ENCODE measurements around the gene CNTNAP5. TPM values are rescaled to one million over a fixed set of nuclear protein-coding genes. Genes with fewer than 3 reads are reported as not detected.

The CNTNAP5 gene
- total and polyA plus RNA-seq, 2 of the 8 experiments (the other 6 are each of a cell fraction or from before 2014, with no cell fraction given), result 0.11 to 0.76 TPM

DNA sequence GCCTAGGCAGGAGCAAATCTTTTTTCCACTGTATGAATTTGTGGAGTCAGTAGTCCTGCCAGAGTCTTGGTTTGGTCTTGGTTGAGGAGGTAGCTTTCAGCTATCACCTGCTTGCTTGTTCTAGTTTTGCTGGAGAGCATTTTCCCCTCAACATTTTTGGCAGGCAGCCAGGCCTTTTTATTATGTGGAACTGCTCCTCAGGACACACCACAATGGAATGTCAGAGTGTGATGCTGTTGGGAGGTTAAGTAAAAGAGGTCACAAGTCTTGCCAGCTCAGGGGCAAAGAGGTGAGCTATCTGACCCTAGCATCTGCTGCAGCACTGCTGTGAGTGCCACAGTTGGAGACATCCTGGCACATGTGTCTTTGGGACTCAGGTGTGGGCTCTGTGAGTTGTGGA lies 258.0 kb downstream of the CNTNAP5 start:
- Histone ChIP-seq H2BK5ac (ENCODE audit: low read depth, low read length) (no peak overlapping the region), H4K91ac (replicated peaks; ENCODE audit: insufficient read length, low read length) (no peak overlapping the region), H3K23ac (ENCODE audit: insufficient read length) (no peak overlapping the region), H2BK15ac (ENCODE audit: low read length) (no peak overlapping the region), H4K5ac (ENCODE audit: insufficient read length, low read depth, low read length) (no peak overlapping the region), H2BK12ac (ENCODE audit: low read depth, low read length) (no peak overlapping the region), H2AFZ (ENCODE audit: low read length) (no peak overlapping the region), H3K79me2 (ENCODE audit: control insufficient read depth in 1 of 2, insufficient read depth in 2 of 2, low read length in 2 of 2) (no peaks in the 10 kb centered on the region), H4K8ac (ENCODE audit: extremely low read depth, insufficient read depth, low read length) (no peak overlapping the region), H3K4me3 (ENCODE audit: extremely low read depth in 1 of 4, insufficient read depth in 2 of 4, low read depth in 3 of 4, low read length in 4 of 4) (no peak overlapping the region), H3K4me2 (ENCODE audit: insufficient read depth in 1 of 2, low read depth in 2 of 2, low read length in 2 of 2) (no peak overlapping the region), H3K79me1 (ENCODE audit: low read depth, low read length) (no peaks in the 10 kb centered on the region), H3K14ac (ENCODE audit: insufficient read length) (no peak overlapping the region), H3K23me2 (ENCODE audit: low read depth, low read length) (no peaks in the 10 kb centered on the region), H3K27me3 (replicated peaks in 1 of 4; ENCODE audit: control insufficient read depth in 3 of 4, extremely low read depth in 1 of 4, insufficient read depth in 3 of 4, low read length in 3 of 4) (no peaks in the 10 kb centered on the region), H3K56ac (replicated peaks; ENCODE audit: insufficient read length, low read depth, low read length) (no peak overlapping the region), H3K27ac (ENCODE audit: low read depth, low read length) (no peak overlapping the region), H3K36me3 (ENCODE audit: control insufficient read depth in 2 of 4, insufficient read depth in 4 of 4, low read length in 3 of 4) (no peaks in the 10 kb centered on the region), H3K9me3 (ENCODE audit: insufficient read depth in 2 of 2, low read depth in 1 of 2, low read length in 1 of 2) (no peaks in the 10 kb centered on the region), H2BK120ac (replicated peaks; ENCODE audit: low read depth, low read length) (no peak overlapping the region), H2BK20ac (ENCODE audit: low read length) (no peak overlapping the region), H3K18ac (ENCODE audit: extremely low read depth, low read length) (no peak overlapping the region), H3K4me1 (replicated peaks in 1 of 4; ENCODE audit: control insufficient read depth in 3 of 4, insufficient read depth in 4 of 4, low read length in 3 of 4) (no peaks in the 10 kb centered on the region; a peak in 1 of 7 replicates), H3K9ac (replicated peaks in 1 of 4; ENCODE audit: extremely low read depth in 1 of 4, low read depth in 3 of 4, low read length in 3 of 4) (no peak overlapping the region), H4K20me1 (replicated peaks in 1 of 2; ENCODE audit: control insufficient read depth in 1 of 2, insufficient read depth in 2 of 2, low read length in 2 of 2) (no peaks in the 10 kb centered on the region), H3K4ac (replicated peaks; ENCODE audit: insufficient read length, low read depth, low read length) (no peak overlapping the region), H2AK5ac (ENCODE audit: low read depth, low read length) (no peak overlapping the region)
- FAIRE-seq (no peak), DNase-seq (ENCODE audit: low read depth in 1 of 2, low spot score in 2 of 2) (no peak)
- POLR2A ChIA-PET (ENCODE audit: partially characterized antibody), result interaction anchor here (0.7 kb wide), 1 partner anchor 11 kb away, joined by 3 read pairs; no protein-coding TSS in a partner anchor
- CTCF ChIA-PET (ENCODE audit: partially characterized antibody), result interaction anchor here (0.7 kb wide), 1 partner anchor 11 kb away, joined by 3 read pairs; no protein-coding TSS in a partner anchor
- TF ChIP-seq SAP30 (IDR thresholded peaks at IDR 0.05; ENCODE audit: insufficient read depth, insufficient replicate concordance, low read length), result no peak
- TF ChIP-seq CREB1 (IDR thresholded peaks at IDR 0.05), result no peak
- no peak for TF ChIP-seq KDM1A (IDR thresholded peaks at IDR 0.05; ENCODE audit: borderline replicate concordance, low read length)
- no peak for TF ChIP-seq HDAC2 (IDR thresholded peaks at IDR 0.05; ENCODE audit: borderline replicate concordance in 1 of 2, low read depth in 2 of 2, low read length in 2 of 2)
- TF ChIP-seq EP300 (IDR thresholded peaks at IDR 0.05; ENCODE audit: borderline replicate concordance in 1 of 2, low read depth in 2 of 2, low read length in 2 of 2), result no peak
- no peak for TF ChIP-seq BRCA1 (IDR thresholded peaks at IDR 0.05; ENCODE audit: low read depth, low read length)
- TF ChIP-seq, protein P1, sequence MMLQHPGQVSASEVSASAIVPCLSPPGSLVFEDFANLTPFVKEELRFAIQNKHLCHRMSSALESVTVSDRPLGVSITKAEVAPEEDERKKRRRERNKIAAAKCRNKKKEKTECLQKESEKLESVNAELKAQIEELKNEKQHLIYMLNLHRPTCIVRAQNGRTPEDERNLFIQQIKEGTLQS (IDR thresholded peaks at IDR 0.05; ENCODE audit: insufficient read depth, low read depth, low read length), result no peak
- TF ChIP-seq KDM5A (IDR thresholded peaks at IDR 0.05; ENCODE audit: low read length), result no peak
- no peak for TF ChIP-seq CBX5 (IDR thresholded peaks at IDR 0.05; ENCODE audit: low read depth, low read length)
- TF ChIP-seq, protein P2, sequence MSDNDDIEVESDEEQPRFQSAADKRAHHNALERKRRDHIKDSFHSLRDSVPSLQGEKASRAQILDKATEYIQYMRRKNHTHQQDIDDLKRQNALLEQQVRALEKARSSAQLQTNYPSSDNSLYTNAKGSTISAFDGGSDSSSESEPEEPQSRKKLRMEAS (IDR thresholded peaks at IDR 0.05), result no peak

All from H1 (cell line).